Activated gamma-delta T cell treated with Interleukin-2 at 50 U/mL for 16 hours (primary cell): ENCODE measurements around the gene ACSL5.
"Not testable (repeated sequence)": the region's sequence is repeated elsewhere in the genome, so short reads cannot be mapped to it uniquely, and the experiment has no call there.

Experiments used
- DNase-seq: peaks from one replicate; pipeline ENCODE4 v3.0.0-alpha.2; 2020

Gene ACSL5

GRCh38 chr10:112421731-112422130 lies 47.8 kb downstream of the ACSL5 start:
- no peak for DNase-seq

GRCh38 chr10:112424651-112425050 lies 50.7 kb downstream of the ACSL5 start:
- no peak for DNase-seq

- no peak for DNase-seq
Measured at GRCh38 chr10:112426111-112426510, 52.2 kb downstream of the ACSL5 start.

- no peak for DNase-seq
Measured at GRCh38 chr10:112429147-112429546, 55.2 kb downstream of the ACSL5 start.

- no peak for DNase-seq
Measured at GRCh38 chr10:112429654-112430230, 55.8 kb downstream of the ACSL5 start.

- DNase-seq, result no peak
Measured at GRCh38 chr10:112433136-112433535, 59.2 kb downstream of the ACSL5 start.

GRCh38 chr10:112434988-112435619 lies 61.2 kb downstream of the ACSL5 start:
- no peak for DNase-seq

GRCh38 chr10:112438356-112438755 lies 64.4 kb downstream of the ACSL5 start:
- DNase-seq, result no peak

GRCh38 chr10:112441520-112441919 lies 67.6 kb downstream of the ACSL5 start:
- DNase-seq, result no peak

- DNase-seq, result no peak
Measured at GRCh38 chr10:112442063-112442462, 68.1 kb downstream of the ACSL5 start.

GRCh38 chr10:112446055-112446854 lies 72.3 kb downstream of the ACSL5 start:
- no peak for DNase-seq

GRCh38 chr10:112446855-112447619 lies 73.1 kb downstream of the ACSL5 start, which contains the start of the genes VTI1A and ZDHHC6:
Gene VTI1A, plus strand, starts transcription at chr10:112447215. Its CDS starts 159 bp downstream, at chr10:112447374.
Gene ZDHHC6, minus strand, starts transcription at chr10:112446914. Its CDS starts 1,478 bp downstream, at chr10:112445436.
- peak; percentile 81 for DNase-seq

- DNase-seq, result no peak
Measured at GRCh38 chr10:112447620-112447928, 73.7 kb downstream of the ACSL5 start.

GRCh38 chr10:112448888-112449287 lies 75.0 kb downstream of the ACSL5 start:
- DNase-seq, result no peak

- DNase-seq, result no peak
Measured at GRCh38 chr10:112454910-112455779, 81.2 kb downstream of the ACSL5 start.

GRCh38 chr10:112456533-112456932 lies 82.6 kb downstream of the ACSL5 start:
- no peak for DNase-seq

- no peak for DNase-seq
Measured at GRCh38 chr10:112460366-112460765, 86.5 kb downstream of the ACSL5 start.

- DNase-seq, result no peak
Measured at GRCh38 chr10:112461029-112461887, 87.3 kb downstream of the ACSL5 start.

- DNase-seq, result not testable (repeated sequence)
Measured at GRCh38 chr10:112464074-112464473, 90.2 kb downstream of the ACSL5 start.

- DNase-seq, result no peak
Measured at GRCh38 chr10:112465299-112465883, 91.5 kb downstream of the ACSL5 start.

GRCh38 chr10:112466802-112467201 lies 92.9 kb downstream of the ACSL5 start:
- DNase-seq, result no peak
